HG03060 (cell line): Measurements from ENCODE around the gene AFF2.

ENCODE experiments used
- ATAC-seq: cut with Tn5 transposase; IDR thresholded peaks from one replicate; pipeline ENCODE4 v1.9.1; 2021; ENCODE audit warnings: low read depth, moderate number of reproducible peaks; ENCODE audit not compliant: unreplicated experiment

The AFF2 gene

GRCh38 chrX:148813967-148814366, 313.6 kb downstream of the AFF2 start:
- ATAC-seq = no peak

DNA sequence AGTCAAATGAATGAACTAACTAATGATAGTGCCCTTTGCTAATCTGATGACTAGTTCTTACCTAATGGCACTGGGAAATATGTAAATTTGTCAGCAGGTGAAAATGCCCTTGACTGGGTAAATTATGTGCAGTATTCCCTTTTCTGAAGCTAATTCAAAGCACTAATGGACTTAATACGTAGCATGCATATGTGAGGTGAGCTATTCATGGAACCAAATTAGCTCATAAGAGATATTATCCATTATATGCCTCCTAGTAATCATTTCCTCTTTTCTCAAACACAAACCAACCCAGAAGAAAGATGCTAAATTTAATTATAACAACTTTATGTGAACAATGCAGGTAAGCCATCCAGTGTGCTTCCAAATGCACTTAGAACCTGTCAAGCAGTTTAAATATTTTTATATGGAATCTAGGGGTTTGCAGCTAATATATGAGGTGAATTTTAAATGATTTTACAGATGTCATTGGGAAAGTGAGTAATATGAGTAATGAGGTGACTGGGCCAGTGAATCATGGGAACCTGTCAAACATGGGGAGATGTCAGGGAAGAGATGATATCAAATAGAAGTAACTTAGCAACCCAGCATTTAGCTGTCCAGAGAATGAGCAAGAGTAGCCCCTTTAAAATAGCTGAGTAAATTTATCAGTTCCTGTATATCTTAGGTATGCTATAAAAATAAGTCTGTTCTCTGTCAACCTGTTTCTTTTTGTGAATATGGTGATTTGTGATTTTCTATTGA, 315.0 kb downstream of the AFF2 start:
- no peak for ATAC-seq

- ATAC-seq = no peak
Observed at GRCh38 chrX:148823986-148824385, 323.6 kb downstream of the AFF2 start.

DNA sequence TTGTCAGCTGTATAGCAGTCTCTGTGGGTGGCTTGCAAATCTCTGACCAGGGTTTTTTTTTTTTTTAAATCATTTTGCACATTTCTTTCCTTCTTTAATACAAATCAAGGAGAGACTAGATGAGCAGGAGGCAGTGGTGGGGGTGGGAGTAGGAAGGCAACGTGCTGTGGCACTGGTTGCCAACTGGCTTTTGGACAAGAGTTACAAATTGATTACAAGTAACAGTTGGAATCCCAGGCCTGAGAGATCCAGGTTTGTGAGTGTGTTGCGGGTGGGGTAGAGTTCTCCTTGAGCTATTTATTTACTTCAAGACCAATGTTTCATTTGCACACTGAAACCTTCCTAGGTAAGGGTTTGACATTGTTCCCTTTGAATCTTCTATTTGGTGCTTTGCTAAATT, 325.3 kb downstream of the AFF2 start:
- ATAC-seq = no peak

DNA sequence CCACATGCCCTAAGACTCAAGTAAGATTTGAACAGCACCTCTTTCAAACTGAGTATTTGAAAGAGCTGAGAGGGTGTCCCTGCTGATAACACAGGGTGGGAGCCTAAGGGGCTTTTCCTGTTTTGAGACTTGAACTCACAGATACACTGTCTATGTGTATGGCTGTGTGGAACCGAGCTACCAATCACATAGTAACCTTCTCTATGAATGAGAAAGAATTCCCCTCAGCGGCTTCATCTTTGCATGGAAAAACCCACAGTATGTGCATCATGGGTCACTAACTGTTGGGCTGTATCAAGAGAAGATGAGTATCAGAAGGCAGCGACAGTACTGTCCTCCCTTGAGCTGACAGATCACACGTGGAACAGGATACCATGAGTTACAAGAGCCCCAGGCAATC, 336.3 kb downstream of the AFF2 start:
- no peak for ATAC-seq

DNA sequence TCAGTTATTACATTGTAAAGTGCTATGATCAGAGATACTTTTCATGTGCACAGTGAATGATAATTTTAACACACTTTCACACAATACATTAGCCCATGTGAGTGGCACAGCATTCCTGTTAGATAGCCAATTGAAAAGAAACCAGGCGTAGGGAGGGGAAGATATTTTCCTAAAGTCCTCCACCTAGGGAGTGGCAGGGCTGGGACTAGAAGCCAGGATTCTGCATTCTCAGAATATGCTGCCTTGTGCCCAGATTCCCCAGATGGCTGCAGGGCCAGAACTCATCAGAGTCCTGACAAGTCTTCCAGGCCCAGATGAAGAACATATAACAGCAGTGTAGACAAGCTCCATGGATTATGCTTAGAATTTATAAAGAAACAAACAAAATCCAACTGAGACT, 350.2 kb downstream of the AFF2 start:
- ATAC-seq = no peak

DNA sequence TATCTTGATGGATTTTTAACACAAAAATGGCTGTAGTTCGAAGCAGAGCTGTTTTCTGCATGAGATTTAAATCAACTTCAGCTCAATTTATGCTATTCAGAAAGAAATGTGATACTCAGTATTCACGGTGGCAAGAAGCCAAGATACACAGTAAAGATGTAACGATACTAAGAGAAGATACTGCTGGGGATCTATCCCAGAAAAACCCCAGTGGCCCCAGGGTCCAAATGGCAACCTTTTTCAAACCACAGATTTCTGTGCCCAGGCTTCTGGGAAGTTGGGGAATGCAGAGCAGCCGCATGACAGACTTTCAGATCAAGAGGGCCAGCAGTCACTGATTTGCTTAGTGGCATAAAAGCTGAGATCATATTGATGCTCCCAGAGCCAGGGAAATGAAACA, 353.9 kb downstream of the AFF2 start:
- ATAC-seq = no peak

- ATAC-seq = no peak
Observed at GRCh38 chrX:148856505-148856904, 356.1 kb downstream of the AFF2 start.

DNA sequence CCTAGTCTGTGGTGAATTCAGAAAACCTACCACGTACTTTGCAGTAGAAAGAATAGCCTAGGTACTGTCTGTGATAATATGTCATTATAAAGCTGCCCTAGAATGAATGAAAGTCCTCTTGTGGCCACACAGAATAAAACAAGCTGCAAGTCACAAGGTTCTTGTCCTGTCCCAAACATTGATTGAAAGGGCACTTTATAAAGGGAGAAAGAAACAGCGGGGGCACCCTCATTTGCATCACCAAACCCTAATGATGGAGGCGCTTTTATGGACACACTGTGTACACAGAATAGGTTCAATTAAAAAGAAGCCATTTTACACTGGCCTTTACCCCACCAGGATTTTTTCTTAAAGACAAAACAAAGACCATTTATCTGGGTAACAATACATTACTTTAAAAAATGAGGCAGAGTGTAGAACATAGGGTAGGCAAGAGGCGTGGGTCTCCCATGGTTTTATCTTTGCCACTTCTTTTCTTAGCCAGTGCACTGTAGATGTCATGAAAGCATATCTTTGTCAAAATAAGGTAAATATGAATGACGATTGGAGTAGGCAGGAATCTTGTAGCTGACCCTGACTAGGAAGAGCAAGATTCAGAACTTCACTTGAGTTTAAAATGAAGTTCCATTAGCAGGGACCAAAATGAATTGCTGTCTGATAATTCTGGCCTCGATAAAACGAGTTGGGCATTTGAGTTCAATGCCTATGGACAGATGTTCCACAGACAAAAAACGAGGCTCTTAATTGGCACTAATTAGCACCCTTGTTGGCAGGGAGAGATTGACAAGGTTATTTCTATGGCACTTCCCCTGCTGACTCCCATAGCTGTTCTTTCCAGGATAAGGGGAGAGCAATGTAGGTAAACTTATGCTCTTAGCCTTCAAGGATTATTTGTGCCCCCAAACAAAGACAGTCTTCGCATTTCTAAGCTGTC, 365.1 kb downstream of the AFF2 start:
- no peak for ATAC-seq

- ATAC-seq = no peak
Observed at GRCh38 chrX:148867596-148867995, 367.2 kb downstream of the AFF2 start.

GRCh38 chrX:148871422-148872160, 371.2 kb downstream of the AFF2 start:
- no peak for ATAC-seq

- no peak for ATAC-seq
Observed at GRCh38 chrX:148872161-148872535, 371.7 kb downstream of the AFF2 start.

DNA sequence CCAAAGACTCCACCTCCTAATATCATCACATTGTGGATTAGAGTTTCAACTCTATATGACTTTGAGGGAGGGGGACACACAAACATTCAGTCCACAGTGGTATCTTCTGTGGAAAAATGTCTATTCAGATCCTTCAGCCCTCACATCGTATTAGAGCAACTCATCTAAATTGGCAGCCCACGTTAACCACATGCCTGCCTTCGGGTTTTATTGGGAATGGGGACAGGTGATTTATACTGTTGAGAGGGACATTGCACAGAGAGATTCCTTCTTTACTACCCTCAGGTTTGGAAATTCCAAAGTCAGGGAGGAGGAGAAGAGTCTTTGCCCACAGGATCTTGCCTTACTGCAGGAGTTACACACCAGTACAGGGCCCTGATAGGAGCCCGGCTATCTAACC, 372.5 kb downstream of the AFF2 start:
- no peak for ATAC-seq

DNA sequence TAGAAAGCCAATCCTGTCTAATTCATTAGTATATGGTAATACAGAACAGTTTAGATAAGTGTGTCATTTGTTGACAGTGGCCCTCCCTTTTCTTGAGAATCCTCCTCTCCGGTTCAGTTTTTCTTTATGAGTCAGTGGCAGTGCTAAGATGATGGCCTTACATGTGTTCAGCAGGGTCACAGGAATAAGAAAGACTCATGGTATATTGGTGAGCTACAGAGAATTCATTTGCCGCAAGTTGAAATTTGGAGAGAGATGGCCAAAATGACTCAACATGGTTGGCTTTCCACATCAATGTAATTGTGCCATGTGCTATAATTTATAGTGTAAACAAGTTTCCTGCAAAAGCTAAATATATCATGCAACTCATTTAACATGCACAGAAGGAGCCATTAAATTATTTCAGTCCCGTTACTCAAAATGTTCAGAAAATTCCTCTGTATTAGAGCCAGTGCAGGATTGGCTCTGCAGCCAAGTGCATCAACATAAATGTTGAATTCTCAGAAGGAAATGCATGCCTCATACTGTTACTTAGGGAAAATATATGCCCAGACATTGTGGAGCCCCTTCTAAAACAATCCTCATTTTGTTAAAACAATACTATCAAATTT, 374.3 kb downstream of the AFF2 start:
- no peak for ATAC-seq

- no peak for ATAC-seq
Observed at GRCh38 chrX:148878371-148878770, 378.0 kb downstream of the AFF2 start.

DNA sequence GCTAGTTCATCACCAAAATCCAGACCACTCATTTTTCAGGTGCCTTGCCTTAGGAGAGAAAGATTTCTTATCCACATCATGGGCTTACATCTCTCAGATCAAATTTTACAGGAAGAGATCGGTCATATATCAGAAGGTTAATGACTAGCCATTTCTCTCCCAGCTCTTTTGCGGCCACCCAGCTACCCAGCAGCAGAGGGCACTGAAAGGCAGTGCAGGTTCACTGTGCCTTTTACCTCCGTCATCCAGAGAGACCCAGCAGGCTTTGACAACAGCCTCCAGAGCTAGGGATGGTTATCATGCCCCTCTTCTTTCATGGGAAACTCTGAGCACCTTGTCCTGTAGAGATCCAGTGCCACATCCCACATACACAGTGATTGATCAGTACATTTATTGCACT, 384.8 kb downstream of the AFF2 start:
- ATAC-seq = no peak

DNA sequence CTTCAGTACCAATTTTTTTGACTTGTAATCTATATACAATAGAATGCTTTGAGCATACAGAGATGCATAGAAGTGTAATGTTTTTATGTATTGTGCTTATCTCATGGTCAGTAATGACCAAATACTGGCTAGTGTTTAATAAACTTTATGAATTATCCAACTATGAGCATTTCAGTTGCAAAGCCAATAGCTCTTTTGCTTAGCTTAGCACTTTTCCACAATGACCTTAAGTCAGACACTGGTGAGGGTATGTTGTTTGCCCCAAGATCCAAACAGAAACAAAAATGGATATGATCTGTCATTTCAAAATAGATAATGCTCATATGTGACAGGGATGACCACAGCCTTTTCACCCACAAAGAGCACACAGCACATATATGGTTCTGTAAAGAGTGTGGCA, 393.0 kb downstream of the AFF2 start:
- ATAC-seq = no peak

DNA sequence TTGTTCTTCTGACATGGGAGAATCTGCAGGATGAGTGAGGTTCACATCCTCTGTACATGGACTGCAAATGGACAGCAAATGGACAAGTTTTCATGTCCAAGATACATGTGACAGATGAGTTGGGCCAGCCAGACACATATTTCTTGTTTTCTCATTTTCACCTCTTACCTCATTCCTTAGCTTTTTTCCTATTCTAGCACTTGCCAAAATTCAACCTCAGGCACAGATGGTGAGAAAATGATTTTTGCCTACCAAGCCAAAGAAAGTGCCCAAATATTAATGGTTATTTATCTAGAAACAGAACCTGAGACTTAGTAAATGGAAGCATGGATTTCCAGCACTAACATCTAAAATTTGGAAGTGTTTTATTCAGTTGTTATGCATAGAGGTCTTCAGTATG, 402.2 kb downstream of the AFF2 start:
- no peak for ATAC-seq

GRCh38 chrX:148903176-148903575, 402.8 kb downstream of the AFF2 start:
- no peak for ATAC-seq

GRCh38 chrX:148904421-148905111, 404.1 kb downstream of the AFF2 start:
- ATAC-seq = no peak
